Renal cortex interstitium (tissue), 11 donors: ENCODE measurements around the gene LNX1. TPM values are rescaled to one million over a fixed set of nuclear protein-coding genes. Genes with fewer than 3 reads are reported as not detected.

ENCODE experiments used
- DNase-seq, 11 donors: peaks; one replicate each; pipeline ENCODE4 v3.0.0-alpha.2; 2013; ENCODE audit warnings: low read depth in 9 of 11, low spot score in 4 of 11; ENCODE audit errors: extremely low read depth in 1 of 11
- polyA plus RNA-seq, 3 donors: library from polyadenylated mRNA; unstranded; fragments of 120-200 nt; gene quantifications; one replicate each; pipeline ENCODE4 v1.2.1, GENCODE V29; 2013; ENCODE audit not compliant: insufficient read length in 3 of 3

The LNX1 gene
- polyA plus RNA-seq, 3 donors = 13.4 to 18.8 (median 16.4) TPM

- DNase-seq = no peak
Observed at GRCh38 chr4:53548662-53549061, 42.6 kb downstream of the LNX1 start.

DNA sequence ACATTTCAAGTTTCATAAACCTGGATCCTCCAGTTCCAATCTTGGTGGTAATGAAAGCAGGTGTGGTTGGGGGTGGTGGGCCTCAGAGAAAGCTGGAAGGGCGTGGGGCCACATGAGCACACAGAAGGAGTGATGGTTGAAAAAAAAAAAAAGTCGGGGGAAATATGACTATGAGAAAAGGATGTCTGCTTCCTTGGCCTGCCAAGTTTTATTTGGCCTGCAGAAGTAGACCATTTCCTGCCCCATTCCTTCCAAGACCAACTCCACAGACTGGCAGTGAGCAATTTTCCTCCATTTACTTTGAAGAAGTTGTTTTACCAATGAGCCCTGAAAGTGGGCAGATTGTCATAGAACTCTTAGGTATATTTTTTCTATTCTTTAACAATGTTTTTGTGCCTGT lies 43.3 kb downstream of the LNX1 start:
- DNase-seq = no peak

GRCh38 chr4:53545942-53546581 lies 45.2 kb downstream of the LNX1 start:
- DNase-seq = no peak

DNA sequence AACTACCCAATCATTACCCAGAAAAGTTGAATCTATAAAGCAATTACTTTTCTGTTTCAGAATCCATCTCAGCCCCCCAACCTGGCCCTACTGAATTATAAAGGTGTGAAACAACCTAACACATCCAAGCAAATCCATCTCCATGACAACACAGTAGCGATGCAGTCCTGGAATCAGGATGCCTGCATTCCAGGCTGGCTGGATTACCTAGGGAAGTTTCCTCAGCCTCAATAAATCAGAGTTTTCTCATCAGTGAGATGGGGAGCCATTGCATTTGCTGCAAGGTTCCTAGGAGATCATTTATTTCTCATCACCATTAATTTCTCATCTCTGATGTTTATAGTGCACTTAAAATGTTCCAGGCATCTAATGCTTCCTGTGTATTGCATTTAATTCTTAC lies 46.0 kb downstream of the LNX1 start:
- DNase-seq = no peak

GRCh38 chr4:53543561-53543960 lies 47.7 kb downstream of the LNX1 start:
- DNase-seq = no peak

GRCh38 chr4:53541577-53542206 lies 49.6 kb downstream of the LNX1 start:
- DNase-seq = peak in 2 of 11 donors; percentile 18 to 30

GRCh38 chr4:53538756-53539155 lies 52.5 kb downstream of the LNX1 start:
- no peak for DNase-seq

DNA sequence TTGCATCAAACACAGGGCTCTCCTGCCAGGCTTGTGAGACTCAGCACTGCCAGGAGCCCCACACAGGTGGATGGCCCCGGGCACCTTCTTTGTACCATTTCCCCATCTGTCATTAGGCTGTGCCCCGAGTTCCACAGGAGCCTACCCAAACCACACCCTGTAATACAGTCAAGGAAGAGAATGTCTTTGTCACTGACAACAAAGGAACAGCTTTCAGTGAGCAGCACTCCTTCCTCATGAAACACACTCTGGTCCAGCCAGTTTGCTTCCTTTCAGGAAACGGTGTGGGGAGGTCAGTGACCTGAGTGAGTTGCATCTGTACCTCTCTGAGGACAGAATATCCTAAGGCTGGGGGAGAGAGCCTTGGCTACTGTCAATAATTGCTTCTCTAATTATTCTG lies 53.7 kb downstream of the LNX1 start:
- DNase-seq = no peak

GRCh38 chr4:53536328-53536727 lies 55.0 kb downstream of the LNX1 start:
- no peak for DNase-seq

GRCh38 chr4:53535567-53535966 lies 55.7 kb downstream of the LNX1 start:
- DNase-seq = no peak

DNA sequence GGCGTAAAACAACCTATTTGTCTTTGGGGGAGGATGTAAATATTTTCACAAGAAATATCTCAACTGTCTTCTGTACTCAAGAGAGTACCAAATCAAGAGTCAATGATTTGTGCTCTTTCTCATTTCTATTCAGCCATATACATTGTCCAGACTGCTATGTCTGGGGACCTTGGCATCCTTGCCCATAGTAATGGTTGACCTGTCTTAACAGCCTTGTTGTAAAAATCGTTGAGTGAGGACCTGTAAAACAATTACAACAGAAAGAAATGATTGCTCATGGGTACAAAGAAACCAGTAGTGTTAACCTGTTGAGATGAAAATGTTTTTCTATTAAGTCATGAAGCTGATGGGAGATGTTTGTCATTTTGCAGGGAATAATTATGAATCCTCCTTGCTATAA lies 56.6 kb downstream of the LNX1 start:
- no peak for DNase-seq

DNA sequence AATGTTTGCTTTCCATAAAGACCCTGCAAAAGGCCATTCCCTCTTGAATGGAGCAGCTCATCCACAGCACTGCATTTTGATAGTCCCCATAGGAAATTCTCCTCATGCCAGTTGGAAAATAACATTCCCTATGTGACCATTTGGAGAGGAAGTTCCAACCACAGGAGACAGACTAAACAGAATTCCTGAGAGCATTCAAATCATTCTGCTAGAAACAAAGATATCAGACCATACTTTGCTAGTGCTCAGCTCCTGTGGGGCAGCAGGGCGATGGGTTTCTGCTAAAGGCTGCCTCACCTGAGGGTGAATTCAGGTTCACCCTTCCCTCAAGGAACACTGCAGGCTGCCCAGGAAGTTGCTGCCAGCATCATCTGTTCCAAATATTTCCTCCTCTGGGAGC lies 58.8 kb downstream of the LNX1 start:
- no peak for DNase-seq

DNA sequence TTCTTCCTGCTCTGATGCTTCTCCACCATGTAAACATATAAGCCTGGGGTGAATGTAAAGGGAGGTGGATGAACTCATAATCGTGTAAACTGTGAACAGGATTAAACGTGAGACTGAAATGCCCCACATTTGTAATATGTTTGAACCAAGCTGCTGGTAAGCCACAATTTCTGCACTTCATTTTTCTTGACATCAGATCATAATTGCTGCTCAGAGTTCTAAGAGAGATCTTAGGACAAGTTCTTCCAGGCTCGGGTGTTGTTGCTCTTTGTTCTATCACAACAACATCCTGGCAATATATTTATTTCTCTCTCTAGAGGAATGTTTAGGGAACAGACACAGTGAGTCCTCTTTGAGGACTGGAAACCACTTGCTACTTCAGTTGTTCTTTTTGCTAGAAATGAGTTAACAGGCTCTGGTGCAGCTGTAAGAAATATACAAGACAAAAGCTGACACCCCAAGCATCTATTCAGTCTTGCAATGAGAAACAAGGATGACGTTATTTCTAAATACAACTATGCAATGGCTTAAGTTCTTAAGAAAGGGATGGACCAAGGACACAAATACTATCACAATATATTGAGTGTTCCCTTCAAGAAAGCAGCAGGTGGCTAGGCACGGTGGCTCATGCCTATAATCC lies 59.6 kb downstream of the LNX1 start:
- no peak for DNase-seq

- no peak for DNase-seq
Observed at GRCh38 chr4:53529025-53529424, 62.3 kb downstream of the LNX1 start.

- no peak for DNase-seq
Observed at GRCh38 chr4:53527930-53528329, 63.4 kb downstream of the LNX1 start.

GRCh38 chr4:53527326-53527725 lies 64.0 kb downstream of the LNX1 start:
- DNase-seq = no peak

DNA sequence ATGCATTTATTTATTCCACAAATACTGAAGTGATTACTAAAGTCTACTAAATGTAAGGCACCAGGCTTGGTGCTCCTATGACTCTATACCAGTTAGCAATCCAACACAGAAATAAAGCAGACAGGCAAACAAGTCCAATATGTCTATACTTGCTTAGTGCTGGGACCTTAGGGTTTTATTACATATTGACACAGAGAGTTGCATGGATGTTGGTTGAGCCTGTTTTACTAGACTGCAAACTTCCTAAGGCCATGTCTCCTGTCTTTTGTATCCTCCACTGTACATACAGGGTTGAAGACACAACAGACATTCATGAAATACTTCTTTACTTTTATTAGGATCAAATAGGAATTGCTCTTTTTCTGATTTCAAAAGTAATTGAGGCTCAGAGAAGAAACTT lies 69.0 kb downstream of the LNX1 start:
- DNase-seq = no peak

DNA sequence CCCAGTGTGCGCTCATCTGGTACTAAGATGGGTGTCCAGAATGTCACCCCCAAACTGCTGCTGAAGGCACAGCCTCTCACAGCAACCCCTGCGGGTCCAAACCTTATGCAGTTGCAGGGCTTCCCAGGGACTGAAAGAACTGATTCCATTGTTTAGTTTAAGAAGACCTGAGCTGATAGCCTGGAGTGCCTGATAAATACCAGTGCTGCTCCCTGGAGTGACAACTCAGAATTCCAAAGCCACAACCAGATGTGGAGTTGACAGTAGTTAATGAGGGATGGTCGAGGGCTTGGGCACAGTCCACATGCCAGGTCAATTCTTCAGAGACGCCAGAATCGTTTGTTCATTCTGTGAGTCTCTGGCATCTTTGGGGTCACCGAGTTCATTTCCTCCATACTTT lies 71.2 kb downstream of the LNX1 start:
- DNase-seq = no peak

DNA sequence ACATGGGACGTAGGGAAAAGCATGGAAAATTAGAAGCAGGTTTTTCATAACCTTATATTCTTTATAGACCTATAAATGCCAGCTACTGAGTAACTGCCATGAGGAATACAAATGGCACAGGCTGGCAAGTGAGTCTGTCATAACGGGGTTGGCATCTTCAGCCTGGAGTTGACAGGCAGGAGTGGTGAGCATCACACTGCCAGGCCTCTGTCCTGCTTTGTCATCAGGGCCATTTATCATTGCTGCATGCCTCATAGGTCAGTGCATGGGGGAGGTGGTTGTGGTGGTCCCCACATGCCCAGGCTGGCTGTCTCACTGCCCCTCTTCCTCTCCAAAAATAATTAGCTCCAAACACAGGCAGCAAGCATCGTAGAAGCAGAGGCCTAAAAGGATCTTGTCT lies 72.5 kb downstream of the LNX1 start:
- DNase-seq = no peak

DNA sequence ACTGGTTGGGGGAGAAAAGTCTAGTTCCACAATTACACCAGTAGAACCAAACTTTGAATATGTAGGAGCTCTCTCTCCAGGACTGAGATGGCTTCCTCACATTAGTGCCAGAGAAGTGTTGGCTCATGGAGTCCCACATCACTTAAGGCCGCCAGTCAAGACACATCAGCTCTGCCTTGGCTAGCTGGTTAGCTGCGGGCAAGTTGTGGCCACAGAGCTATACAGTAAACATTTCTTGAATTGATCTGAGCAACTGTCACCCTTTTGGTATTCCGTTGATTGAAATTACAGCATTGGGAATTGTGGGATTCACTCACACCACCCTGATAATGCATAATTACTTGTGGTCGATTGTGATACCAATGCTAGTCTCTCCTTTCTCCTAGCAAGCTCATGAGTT lies 76.2 kb downstream of the LNX1 start:
- DNase-seq = no peak

DNA sequence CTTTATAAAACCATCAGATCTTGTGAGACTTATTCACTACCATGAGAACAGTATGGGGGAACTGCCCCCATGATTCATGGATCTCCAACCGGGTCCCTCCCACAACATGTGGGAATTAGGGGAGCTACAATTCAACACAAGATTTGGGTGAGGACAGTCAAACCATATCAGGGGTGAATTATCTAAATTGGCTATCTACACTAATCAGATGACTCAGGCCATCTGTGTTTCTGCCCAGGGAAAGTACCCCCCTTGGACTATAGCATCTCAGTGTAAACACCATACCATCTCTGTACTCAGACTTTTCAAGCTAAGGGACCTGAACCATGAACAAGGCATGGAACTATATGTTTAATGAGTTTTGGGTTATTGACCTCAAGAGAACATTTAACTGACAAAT lies 76.8 kb downstream of the LNX1 start:
- DNase-seq = no peak
